ENCODE results near the gene PAX5.

GRCh38 chr9:36874261-36874660, 159.8 kb downstream of the PAX5 start:
- TF ChIP-seq CTCF (IDR thresholded peaks at IDR 0.05) (no peak), POLR2A (IDR thresholded peaks at IDR 0.05) (no peak)

All from uterus (tissue), 2 donors.